ENCODE results near the gene TLX3.
A peak's percentile ranks its signal among the peaks of the same experiment; 100 is the strongest.

The TLX3 gene

GRCh38 chr5:171306781-171307591, 2.1 kb upstream of the TLX3 start:
- H3K4me1 ChIP-seq (ENCODE audit: insufficient read depth, low read length), result no peaks in the 10 kb centered on the region
- H3K9me3 ChIP-seq (ENCODE audit: insufficient read depth, low read depth, low read length), result no peaks in the 10 kb centered on the region; the same call in 1 of the 2 replicates
- H3K4me3 ChIP-seq (ENCODE audit: low read length), result no peak overlapping the region
- peaks cover 100% of the 10 kb centered on the region for H3K27me3 ChIP-seq (ENCODE audit: insufficient read depth, low read length)
- H3K27ac ChIP-seq (ENCODE audit: low read length), result no peak overlapping the region
- no peaks in the 10 kb centered on the region for H3K36me3 ChIP-seq (ENCODE audit: insufficient read depth, low read depth, low read length)
- H3K9ac ChIP-seq (ENCODE audit: low read depth, low read length), result no peak overlapping the region

GRCh38 chr5:171307789-171308452, 1.1 kb upstream of the TLX3 start:
- Histone ChIP-seq H3K9me3 (ENCODE audit: insufficient read depth, low read depth, low read length) (no peaks in the 10 kb centered on the region; the same call in 1 of the 2 replicates), H3K9ac (ENCODE audit: low read depth, low read length) (no peak overlapping the region), H3K36me3 (ENCODE audit: insufficient read depth, low read depth, low read length) (no peaks in the 10 kb centered on the region), H3K27me3 (ENCODE audit: insufficient read depth, low read length) (peaks cover 100% of the 10 kb centered on the region), H3K4me3 (ENCODE audit: low read length) (peak overlapping the region; percentile 49; the same call in 1 of the 2 replicates), H3K4me1 (ENCODE audit: insufficient read depth, low read length) (no peaks in the 10 kb centered on the region), H3K27ac (ENCODE audit: low read length) (no peak overlapping the region)

GRCh38 chr5:171309276-171310211, 496 bp downstream of the TLX3 start:
- Histone ChIP-seq H3K9me3 (ENCODE audit: insufficient read depth, low read depth, low read length) (no peaks in the 10 kb centered on the region; the same call in 1 of the 2 replicates), H3K36me3 (ENCODE audit: insufficient read depth, low read depth, low read length) (no peaks in the 10 kb centered on the region), H3K27me3 (ENCODE audit: insufficient read depth, low read length) (peaks cover 100% of the 10 kb centered on the region), H3K27ac (ENCODE audit: low read length) (no peak overlapping the region), H3K4me3 (ENCODE audit: low read length) (peak overlapping the region; percentile 11; the same call in 1 of the 2 replicates), H3K9ac (ENCODE audit: low read depth, low read length) (no peak overlapping the region), H3K4me1 (ENCODE audit: insufficient read depth, low read length) (no peaks in the 10 kb centered on the region)

- Histone ChIP-seq H3K9ac (ENCODE audit: low read depth, low read length) (no peak overlapping the region), H3K4me1 (ENCODE audit: insufficient read depth, low read length) (no peaks in the 10 kb centered on the region; the same call in 1 of the 2 replicates), H3K27me3 (ENCODE audit: insufficient read depth, low read length) (peaks cover 100% of the 10 kb centered on the region), H3K36me3 (ENCODE audit: insufficient read depth, low read depth, low read length) (no peaks in the 10 kb centered on the region), H3K9me3 (ENCODE audit: insufficient read depth, low read depth, low read length) (no peaks in the 10 kb centered on the region; the same call in 1 of the 2 replicates), H3K4me3 (ENCODE audit: low read length) (no peak overlapping the region; the same call in 1 of the 2 replicates), H3K27ac (ENCODE audit: low read length) (no peak overlapping the region)
Observed at GRCh38 chr5:171310212-171310818, 1.3 kb downstream of the TLX3 start.

- no peaks in the 10 kb centered on the region; the same call in 1 of the 2 replicates for H3K4me1 ChIP-seq (ENCODE audit: insufficient read depth, low read length)
- no peak overlapping the region for H3K9ac ChIP-seq (ENCODE audit: low read depth, low read length)
- peaks cover 100% of the 10 kb centered on the region for H3K27me3 ChIP-seq (ENCODE audit: insufficient read depth, low read length)
- H3K36me3 ChIP-seq (ENCODE audit: insufficient read depth, low read depth, low read length), result no peaks in the 10 kb centered on the region
- H3K27ac ChIP-seq (ENCODE audit: low read length), result no peak overlapping the region
- H3K4me3 ChIP-seq (ENCODE audit: low read length), result no peak overlapping the region; the same call in 1 of the 2 replicates
- H3K9me3 ChIP-seq (ENCODE audit: insufficient read depth, low read depth, low read length), result peaks cover 3% of the 10 kb centered on the region; the same call in 1 of the 2 replicates
Observed at GRCh38 chr5:171310819-171311321, 1.8 kb downstream of the TLX3 start.

GRCh38 chr5:171311322-171312077, 2.5 kb downstream of the TLX3 start:
- Histone ChIP-seq H3K36me3 (ENCODE audit: insufficient read depth, low read depth, low read length) (no peaks in the 10 kb centered on the region), H3K27me3 (ENCODE audit: insufficient read depth, low read length) (peaks cover 100% of the 10 kb centered on the region), H3K9me3 (ENCODE audit: insufficient read depth, low read depth, low read length) (peaks cover 4% of the 10 kb centered on the region; the same call in 1 of the 2 replicates), H3K4me1 (ENCODE audit: insufficient read depth, low read length) (no peaks in the 10 kb centered on the region; the same call in 1 of the 2 replicates), H3K27ac (ENCODE audit: low read length) (no peak overlapping the region), H3K4me3 (ENCODE audit: low read length) (no peak overlapping the region; the same call in 1 of the 2 replicates), H3K9ac (ENCODE audit: low read depth, low read length) (no peak overlapping the region)

- Histone ChIP-seq H3K36me3 (ENCODE audit: insufficient read depth, low read depth, low read length) (no peaks in the 10 kb centered on the region), H3K9me3 (ENCODE audit: insufficient read depth, low read depth, low read length) (peaks cover 10% of the 10 kb centered on the region; the same call in 1 of the 2 replicates), H3K9ac (ENCODE audit: low read depth, low read length) (no peak overlapping the region), H3K4me3 (ENCODE audit: low read length) (no peak overlapping the region; the same call in 1 of the 2 replicates), H3K4me1 (ENCODE audit: insufficient read depth, low read length) (no peaks in the 10 kb centered on the region; the same call in none of the 2 replicates), H3K27me3 (ENCODE audit: insufficient read depth, low read length) (peaks cover 100% of the 10 kb centered on the region), H3K27ac (ENCODE audit: low read length) (no peak overlapping the region)
Observed at GRCh38 chr5:171312129-171312974, 3.3 kb downstream of the TLX3 start.

GRCh38 chr5:171313481-171314206, 4.6 kb downstream of the TLX3 start:
- Histone ChIP-seq H3K4me1 (ENCODE audit: insufficient read depth, low read length) (peaks cover 9% of the 10 kb centered on the region), H3K9me3 (ENCODE audit: insufficient read depth, low read depth, low read length) (peaks cover 12% of the 10 kb centered on the region; the same call in 1 of the 2 replicates), H3K36me3 (ENCODE audit: insufficient read depth, low read depth, low read length) (no peaks in the 10 kb centered on the region), H3K9ac (ENCODE audit: low read depth, low read length) (no peak overlapping the region), H3K27me3 (ENCODE audit: insufficient read depth, low read length) (peaks cover 100% of the 10 kb centered on the region), H3K4me3 (ENCODE audit: low read length) (no peak overlapping the region), H3K27ac (ENCODE audit: low read length) (no peak overlapping the region)

GRCh38 chr5:171314728-171315385, 5.8 kb downstream of the TLX3 start:
- Histone ChIP-seq H3K9me3 (ENCODE audit: insufficient read depth, low read depth, low read length) (peaks cover 12% of the 10 kb centered on the region; the same call in 1 of the 2 replicates), H3K4me1 (ENCODE audit: insufficient read depth, low read length) (peaks cover 9% of the 10 kb centered on the region), H3K9ac (ENCODE audit: low read depth, low read length) (no peak overlapping the region), H3K27ac (ENCODE audit: low read length) (no peak overlapping the region), H3K27me3 (ENCODE audit: insufficient read depth, low read length) (peaks cover 100% of the 10 kb centered on the region), H3K4me3 (ENCODE audit: low read length) (no peak overlapping the region), H3K36me3 (ENCODE audit: insufficient read depth, low read depth, low read length) (no peaks in the 10 kb centered on the region)

Data from iPS-20b (cell line).